GM23338 (cell line): ENCODE results near the gene NF1. TPM values are rescaled to one million over a fixed set of nuclear protein-coding genes. Genes with fewer than 3 reads are reported as not detected.

Experiments used
- ATAC-seq: fragments of 200-7000 bp; cut with Tn5 transposase; 3 replicates; pipeline ENCODE4 v1.9.1; 2020
- DNase-seq: peaks from one replicate; pipeline ENCODE4 v3.0.0-alpha.2; 2015; ENCODE audit warnings: low spot score
- H2AFZ ChIP-seq: fragments of 200-600 bp; sonication (generic); 2 replicates; pipeline ENCODE4 v1.8.0; 2016; ENCODE audit warnings: antibody characterized with exemption, mild to moderate bottlenecking, moderate library complexity
- H3F3A ChIP-seq: fragments of 200-600 bp; sonication (generic); replicated peaks from 2 replicates; pipeline ENCODE4 v1.8.0; 2017; ENCODE audit warnings: antibody characterized with exemption, mixed run types, low read depth
- H3K27ac ChIP-seq: fragments of 200-600 bp; sonication (generic); 2 replicates; pipeline ENCODE4 v1.6.1; 2016; ENCODE audit warnings: low read depth
- H3K27me3 ChIP-seq: fragments of 200-600 bp; sonication (generic); 2 replicates; pipeline ENCODE4 v1.8.0; 2016; ENCODE audit warnings: mild to moderate bottlenecking, mixed run types, moderate library complexity; ENCODE audit not compliant: insufficient read depth
- H3K36me3 ChIP-seq: fragments of 200-600 bp; sonication (generic); 2 replicates; pipeline ENCODE4 v1.8.0; 2016; ENCODE audit warnings: mild to moderate bottlenecking; ENCODE audit not compliant: insufficient read depth
- H3K4me1 ChIP-seq: fragments of 200-600 bp; sonication (generic); 2 replicates; pipeline ENCODE4 v1.8.0; 2016; ENCODE audit warnings: mild to moderate bottlenecking, moderate library complexity; ENCODE audit not compliant: insufficient read depth
- H3K4me2 ChIP-seq: fragments of 200-600 bp; sonication (generic); 2 replicates; pipeline ENCODE4 v1.7.1; 2017; ENCODE audit warnings: mixed run types
- H3K4me3 ChIP-seq: fragments of 200-600 bp; sonication (generic); 2 replicates; pipeline ENCODE4 v1.6.1; 2016; ENCODE audit warnings: mixed run types
- H3K79me2 ChIP-seq: fragments of 200-600 bp; sonication (generic); replicated peaks from 2 replicates; pipeline ENCODE4 v1.8.0; 2017; ENCODE audit warnings: mild to moderate bottlenecking; ENCODE audit not compliant: insufficient read depth
- H3K9me2 ChIP-seq: fragments of 200-600 bp; sonication (generic); 2 replicates; pipeline ENCODE4 v1.8.0; 2017; ENCODE audit not compliant: insufficient read depth
- H4K20me1 ChIP-seq: fragments of 200-600 bp; sonication (generic); replicated peaks from 2 replicates; pipeline ENCODE4 v1.8.0; 2017; ENCODE audit warnings: mild to moderate bottlenecking; ENCODE audit not compliant: insufficient read depth
- H3K27ac Mint-ChIP-seq: 2 replicates; pipeline ENCODE4 v1.8.0; 2020; ENCODE audit warnings: inconsistent platforms, mild to moderate bottlenecking, moderate library complexity, mixed read lengths
- H3K27me3 Mint-ChIP-seq: 3 replicates; pipeline ENCODE4 v1.8.0; 2022; ENCODE audit warnings: low read depth, mild to moderate bottlenecking, moderate library complexity, mixed read lengths, inconsistent platforms; ENCODE audit not compliant: insufficient read depth, poor library complexity
- H3K36me3 Mint-ChIP-seq: 3 replicates; pipeline ENCODE4 v1.8.0; 2021; ENCODE audit warnings: low read depth, mild to moderate bottlenecking, inconsistent platforms, moderate library complexity, mixed read lengths
- H3K4me1 Mint-ChIP-seq: 3 replicates; pipeline ENCODE4 v1.8.0; 2020; ENCODE audit warnings: mild to moderate bottlenecking, inconsistent platforms, mixed read lengths
- H3K4me3 Mint-ChIP-seq: 3 replicates; pipeline ENCODE4 v1.8.0; 2021; ENCODE audit warnings: moderate library complexity, mild to moderate bottlenecking, inconsistent platforms, mixed read lengths
- H3K9me3 Mint-ChIP-seq: 3 replicates; pipeline ENCODE4 v1.8.0; 2020; ENCODE audit warnings: moderate library complexity, mild to moderate bottlenecking, inconsistent platforms, mixed read lengths
- CREB1 ChIP-seq: fragments of 250-450 bp; sonication (Bioruptor Pico); IDR thresholded peaks from 2 replicates; pipeline ENCODE4 v1.5.0; 2020; ENCODE audit warnings: low read depth, mild to moderate bottlenecking, moderate library complexity
- CTCF ChIP-seq, 2 experiments: fragments of 200-600 bp in 1 of 2; sonication (generic) in 1 of 2; conservative IDR thresholded peaks; 2 replicates each; pipeline versions ENCODE4 v1.5.1 to v1.6.1; 2016 to 2017; ENCODE audit warnings: antibody characterized with exemption in 2 of 2, low read depth in 2 of 2, mild to moderate bottlenecking in 2 of 2, moderate library complexity in 1 of 2
- ETS1 ChIP-seq: IDR thresholded peaks from 2 replicates; pipeline ENCODE4 v1.6.1; 2016; ENCODE audit warnings: antibody characterized with exemption
- EZH2 ChIP-seq: fragments of 200-600 bp; sonication (generic); IDR thresholded peaks from one replicate; pipeline ENCODE4 v1.8.0; 2017; ENCODE audit warnings: antibody characterized with exemption, mild to moderate bottlenecking, low read depth; ENCODE audit not compliant: unreplicated experiment
- EZH2phosphoT487 ChIP-seq: fragments of 200-600 bp; sonication (generic); IDR thresholded peaks from one replicate; pipeline ENCODE4 v1.8.1; 2018; ENCODE audit warnings: antibody characterized with exemption; ENCODE audit not compliant: unreplicated experiment
- JUNB ChIP-seq: IDR thresholded peaks from one replicate; pipeline ENCODE4 v1.6.1; 2016; ENCODE audit warnings: antibody characterized with exemption; ENCODE audit not compliant: unreplicated experiment
- NANOG ChIP-seq: IDR thresholded peaks from 2 replicates; pipeline ENCODE4 v1.6.1; 2016; ENCODE audit warnings: antibody characterized with exemption, borderline replicate concordance
- POLR2AphosphoS5 ChIP-seq: IDR thresholded peaks from 2 replicates; pipeline ENCODE4 v1.6.1; 2016; ENCODE audit warnings: antibody characterized with exemption, low read depth
- REST ChIP-seq: IDR thresholded peaks from one replicate; pipeline ENCODE4 v1.6.1; 2018; ENCODE audit warnings: antibody characterized with exemption; ENCODE audit not compliant: unreplicated experiment
- STAT1 ChIP-seq: IDR thresholded peaks from one replicate; pipeline ENCODE4 v1.6.1; 2016; ENCODE audit warnings: antibody characterized with exemption; ENCODE audit not compliant: unreplicated experiment
- ZNF114 ChIP-seq: fragments of 250-450 bp; sonication (Bioruptor Pico); IDR thresholded peaks from 2 replicates; pipeline ENCODE4 v1.5.0; 2020; ENCODE audit warnings: mild to moderate bottlenecking, moderate library complexity
- ZNF331 ChIP-seq: fragments of 250-450 bp; sonication (Bioruptor Pico); IDR thresholded peaks from 2 replicates; pipeline ENCODE4 v1.5.0; 2020; ENCODE audit warnings: low read depth, mild to moderate bottlenecking, moderate library complexity
- ZNF462 ChIP-seq: fragments of 250-450 bp; sonication (Bioruptor Pico); IDR thresholded peaks from 2 replicates; pipeline ENCODE4 v1.5.0; 2020; ENCODE audit warnings: mild to moderate bottlenecking, moderate library complexity
- polyA plus RNA-seq: library from polyadenylated mRNA; unstranded; fragments of >200 nt; fragmentation: Nextera tagmentation; extraction: Ambion mirVana; gene quantifications from 2 replicates; pipeline ENCODE4 v1.2.1, GENCODE V29; 2016
- total RNA-seq: library from RNA; depleted of rRNA; stranded (reverse); fragments of >200 nt; shearing (Covaris generic); gene quantifications from 2 replicates; pipeline ENCODE4 v1.2.3, GENCODE V29; 2014

Gene NF1
- total and polyA plus RNA-seq, 2 experiments from 2014 or later, result 16.3 to 49.7 TPM

GRCh38 chr17:31131299-31131698 is 36.5 kb downstream of the NF1 start:
- H3K4me2 ChIP-seq, result peak overlapping the region; percentile 38; the same call in 1 of the 2 replicates
- H3K36me3 ChIP-seq, result no peaks in the 10 kb centered on the region
- H3K27me3 ChIP-seq, result no peaks in the 10 kb centered on the region
- Mint-ChIP-seq H3K4me3 (no peak overlapping the region; the same call in 2 of the 3 replicates), H3K9me3 (no peaks in the 10 kb centered on the region), H3K27me3 (peaks cover 5% of the 10 kb centered on the region), H3K4me1 (peaks cover 24% of the 10 kb centered on the region), H3K36me3 (no peaks in the 10 kb centered on the region; the same call in 1 of the 3 replicates), H3K27ac (0 out of 2 replicates have a peak overlapping the region, but pooled peaks have one; percentile 7)
- H3F3A ChIP-seq, result no peaks in the 10 kb centered on the region
- peaks cover 9% of the 10 kb centered on the region; the same call in 1 of the 2 replicates for H3K4me1 ChIP-seq
- no peak overlapping the region for H3K4me3 ChIP-seq
- H4K20me1 ChIP-seq, result no peaks in the 10 kb centered on the region; the same call in 1 of the 2 replicates
- H3K79me2 ChIP-seq, result peaks cover 82% of the 10 kb centered on the region
- ATAC-seq (peak; percentile 17), DNase-seq (no peak)
- no peaks in the 10 kb centered on the region for H3K9me2 ChIP-seq
- no peak overlapping the region for H2AFZ ChIP-seq
- H3K27ac ChIP-seq, result no peak overlapping the region
- TF ChIP-seq ZNF331 (no peak), REST (no peak), CTCF (conservative IDR thresholded peaks at IDR 0.05; ENCODE audit: low read depth in 2 of 2) (no peak), STAT1 (no peak), ZNF114 (CRISPR knock-in tag) (no peak), EZH2phosphoT487 (no peak), POLR2AphosphoS5 (no peak), NANOG (no peak), ZNF462 (CRISPR knock-in tag) (no peak), ETS1 (no peak), JUNB (no peak), CREB1 (CRISPR knock-in tag) (no peak), EZH2 (no peak)
